HepG2 (cell line): ENCODE data around the gene GFAP. TPM values are rescaled to one million over a fixed set of nuclear protein-coding genes. Genes with fewer than 3 reads are reported as not detected.
A peak's percentile ranks its signal among the peaks of the same experiment; 100 is the strongest.

Experiments
- ELF1 ChIP-seq: sonication (generic); formaldehyde crosslinking; IDR thresholded peaks from 2 replicates; pipeline ENCODE4 v1.4.0; 2020; ENCODE audit warnings: missing genetic modification reagents
- HOXA3 ChIP-seq: sonication (generic); formaldehyde crosslinking; IDR thresholded peaks from 2 replicates; pipeline ENCODE4 v1.5.0; 2020; ENCODE audit warnings: missing genetic modification reagents
- ONECUT2 ChIP-seq: sonication (generic); formaldehyde crosslinking; IDR thresholded peaks from 2 replicates; pipeline ENCODE4 v1.4.0; 2020; ENCODE audit warnings: missing genetic modification reagents
- POLR2A ChIP-seq, 2 experiments: IDR thresholded peaks; 2 replicates each; pipeline ENCODE4 v1.6.1; 2011; ENCODE audit warnings: low read depth in 2 of 2, low read length in 2 of 2, mild to moderate bottlenecking in 1 of 2, moderate library complexity in 1 of 2; ENCODE audit not compliant: insufficient read depth in 1 of 2
- SETDB1 ChIP-seq: sonication (generic); formaldehyde crosslinking; IDR thresholded peaks from 2 replicates; pipeline ENCODE4 v1.5.1; 2020; ENCODE audit warnings: missing genetic modification reagents, mild to moderate bottlenecking, borderline replicate concordance
- SOX5 ChIP-seq: IDR thresholded peaks from 2 replicates; pipeline ENCODE4 v1.6.1; 2016; ENCODE audit warnings: borderline replicate concordance
- SRY ChIP-seq: sonication (generic); formaldehyde crosslinking; IDR thresholded peaks from 2 replicates; pipeline ENCODE4 v1.8.0; 2022; ENCODE audit warnings: mild to moderate bottlenecking, missing genetic modification reagents
- ZBTB21 ChIP-seq: sonication (generic); formaldehyde crosslinking; IDR thresholded peaks from 2 replicates; pipeline ENCODE4 v1.4.0; 2020; ENCODE audit warnings: missing genetic modification reagents
- ZKSCAN5 ChIP-seq: sonication (generic); formaldehyde crosslinking; IDR thresholded peaks from 2 replicates; pipeline ENCODE4 v1.5.1; 2020; ENCODE audit warnings: mild to moderate bottlenecking, missing genetic modification reagents
- ZMYM2 ChIP-seq: sonication (generic); formaldehyde crosslinking; IDR thresholded peaks from 2 replicates; pipeline ENCODE4 v1.8.0; 2022; ENCODE audit warnings: mild to moderate bottlenecking, missing genetic modification reagents
- ZNF451 ChIP-seq: sonication (generic); formaldehyde crosslinking; IDR thresholded peaks from 2 replicates; pipeline ENCODE4 v1.5.0; 2020; ENCODE audit warnings: mild to moderate bottlenecking, missing genetic modification reagents
- ZNF496 ChIP-seq: sonication (generic); formaldehyde crosslinking; IDR thresholded peaks from 2 replicates; pipeline ENCODE4 v1.8.1; 2023; ENCODE audit warnings: mild to moderate bottlenecking, moderate library complexity, missing genetic modification reagents; ENCODE audit not compliant: insufficient replicate concordance
- ZNF672 ChIP-seq: sonication (generic); formaldehyde crosslinking; IDR thresholded peaks from 2 replicates; pipeline ENCODE4 v1.8.1; 2022; ENCODE audit warnings: missing genetic modification reagents
- ZNF891 ChIP-seq: sonication (generic); formaldehyde crosslinking; IDR thresholded peaks from 2 replicates; pipeline ENCODE4 v1.5.0; 2020; ENCODE audit warnings: mild to moderate bottlenecking, missing genetic modification reagents
- polyA plus RNA-seq, 8 experiments: library from polyadenylated mRNA; depleted of rRNA in 3 of 8; stranded (reverse) in 7 of 8; unstranded in 1 of 8; fragments of >200 nt; fragmentation: Illumina TruSeq in 4 of 8; extraction: Trizol in 4 of 8; gene quantifications; 2 replicates each; pipeline versions ENCODE4 v1.2.1 to v1.2.3, GENCODE V29; 2011 to 2016; ENCODE audit warnings: low read depth in 4 of 8, missing spikeins in 1 of 8, mixed read lengths in 1 of 8; ENCODE audit not compliant: insufficient read depth in 1 of 8
- total RNA-seq, 5 experiments: library from RNA; depleted of rRNA; stranded (reverse); fragments of >200 nt; fragmentation: Illumina TruSeq; extraction: Trizol; gene quantifications; 2 replicates each; pipeline ENCODE4 v1.2.3, GENCODE V29; 2016; ENCODE audit warnings: low read depth in 1 of 5
- TF ChIP-seq, protein P1 (sequence below): sonication (generic); formaldehyde crosslinking; conservative IDR thresholded peaks from 2 replicates; pipeline ENCODE4 v1.8.0; 2022; ENCODE audit warnings: mild to moderate bottlenecking, moderate library complexity, missing genetic modification reagents
- TF ChIP-seq, protein P2 (sequence below): sonication (generic); formaldehyde crosslinking; IDR thresholded peaks from 2 replicates; pipeline ENCODE4; 2020; ENCODE audit warnings: missing genetic modification reagents, mild to moderate bottlenecking, borderline replicate concordance
- TF ChIP-seq, protein P3 (sequence below): sonication (generic); formaldehyde crosslinking; IDR thresholded peaks from 2 replicates; pipeline ENCODE4 v1.8.0; 2022; ENCODE audit warnings: missing genetic modification reagents, mild to moderate bottlenecking, inconsistent platforms, borderline replicate concordance
- TF ChIP-seq, protein P4 (sequence below): sonication (generic); formaldehyde crosslinking; IDR thresholded peaks from 2 replicates; pipeline ENCODE4 v1.5.0; 2020; ENCODE audit warnings: mild to moderate bottlenecking, missing genetic modification reagents
- TF ChIP-seq, protein P5 (sequence below): sonication (generic); formaldehyde crosslinking; IDR thresholded peaks from 2 replicates; pipeline ENCODE4 v1.8.0; 2022; ENCODE audit warnings: mild to moderate bottlenecking, missing genetic modification reagents; ENCODE audit not compliant: insufficient replicate concordance
- TF ChIP-seq, protein P6 (sequence below): sonication (generic); formaldehyde crosslinking; IDR thresholded peaks from 2 replicates; pipeline ENCODE4 v1.8.1; 2023; ENCODE audit warnings: mild to moderate bottlenecking, missing genetic modification reagents

The GFAP gene
- total and polyA plus RNA-seq, 2 of the 13 experiments (the other 11 are each of a cell fraction or from before 2014, with no cell fraction given), result 0.11 to 0.29 TPM

DNA sequence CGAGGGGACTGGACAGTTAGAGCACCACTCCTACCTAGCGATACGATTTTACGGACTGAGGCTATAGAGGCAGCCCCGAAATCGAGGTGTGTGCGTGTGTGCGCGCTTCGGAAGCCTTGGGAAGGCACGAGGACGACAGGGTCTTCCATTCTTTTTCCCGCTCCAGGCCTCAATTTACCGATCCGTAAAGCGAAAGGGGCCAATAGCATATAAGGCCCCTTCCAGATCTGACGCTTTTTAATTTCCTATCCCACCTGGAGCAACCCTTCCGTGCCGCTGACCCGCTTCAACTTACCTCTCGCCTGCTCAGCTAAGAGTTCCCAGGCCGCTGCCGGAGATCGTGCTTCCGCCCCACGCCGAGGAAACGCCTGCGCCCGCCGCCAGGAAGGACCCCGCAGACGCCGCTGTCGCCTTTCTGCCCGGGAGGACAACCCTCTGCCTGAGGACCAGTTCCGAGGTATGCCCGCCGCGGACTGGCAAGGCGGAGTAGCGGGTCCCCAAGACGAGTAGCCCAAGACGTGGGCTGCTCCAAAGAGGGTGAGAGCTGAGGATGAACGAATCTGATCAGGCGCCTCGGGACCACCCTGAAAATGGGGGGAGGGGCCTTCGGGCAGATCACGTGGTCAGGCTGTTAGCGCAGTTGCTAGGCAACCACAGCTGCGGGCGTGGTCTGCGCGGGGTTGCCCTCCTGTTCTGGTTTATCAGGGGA, 16.1 kb downstream of the GFAP start, which contains the start of gene EFTUD2 (continued):
- no peak for TF ChIP-seq ZKSCAN5 (CRISPR knock-in tag)
- TF ChIP-seq, protein P1, sequence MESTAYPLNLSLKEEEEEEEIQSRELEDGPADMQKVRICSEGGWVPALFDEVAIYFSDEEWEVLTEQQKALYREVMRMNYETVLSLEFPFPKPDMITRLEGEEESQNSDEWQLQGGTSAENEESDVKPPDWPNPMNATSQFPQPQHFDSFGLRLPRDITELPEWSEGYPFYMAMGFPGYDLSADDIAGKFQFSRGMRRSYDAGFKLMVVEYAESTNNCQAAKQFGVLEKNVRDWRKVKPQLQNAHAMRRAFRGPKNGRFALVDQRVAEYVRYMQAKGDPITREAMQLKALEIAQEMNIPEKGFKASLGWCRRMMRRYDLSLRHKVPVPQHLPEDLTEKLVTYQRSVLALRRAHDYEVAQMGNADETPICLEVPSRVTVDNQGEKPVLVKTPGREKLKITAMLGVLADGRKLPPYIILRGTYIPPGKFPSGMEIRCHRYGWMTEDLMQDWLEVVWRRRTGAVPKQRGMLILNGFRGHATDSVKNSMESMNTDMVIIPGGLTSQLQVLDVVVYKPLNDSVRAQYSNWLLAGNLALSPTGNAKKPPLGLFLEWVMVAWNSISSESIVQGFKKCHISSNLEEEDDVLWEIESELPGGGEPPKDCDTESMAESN, result peak; percentile 75; the same call in 1 of the 2 replicates
- TF ChIP-seq ELF1 (CRISPR knock-in tag), result peak; percentile 99
- TF ChIP-seq, protein P2, sequence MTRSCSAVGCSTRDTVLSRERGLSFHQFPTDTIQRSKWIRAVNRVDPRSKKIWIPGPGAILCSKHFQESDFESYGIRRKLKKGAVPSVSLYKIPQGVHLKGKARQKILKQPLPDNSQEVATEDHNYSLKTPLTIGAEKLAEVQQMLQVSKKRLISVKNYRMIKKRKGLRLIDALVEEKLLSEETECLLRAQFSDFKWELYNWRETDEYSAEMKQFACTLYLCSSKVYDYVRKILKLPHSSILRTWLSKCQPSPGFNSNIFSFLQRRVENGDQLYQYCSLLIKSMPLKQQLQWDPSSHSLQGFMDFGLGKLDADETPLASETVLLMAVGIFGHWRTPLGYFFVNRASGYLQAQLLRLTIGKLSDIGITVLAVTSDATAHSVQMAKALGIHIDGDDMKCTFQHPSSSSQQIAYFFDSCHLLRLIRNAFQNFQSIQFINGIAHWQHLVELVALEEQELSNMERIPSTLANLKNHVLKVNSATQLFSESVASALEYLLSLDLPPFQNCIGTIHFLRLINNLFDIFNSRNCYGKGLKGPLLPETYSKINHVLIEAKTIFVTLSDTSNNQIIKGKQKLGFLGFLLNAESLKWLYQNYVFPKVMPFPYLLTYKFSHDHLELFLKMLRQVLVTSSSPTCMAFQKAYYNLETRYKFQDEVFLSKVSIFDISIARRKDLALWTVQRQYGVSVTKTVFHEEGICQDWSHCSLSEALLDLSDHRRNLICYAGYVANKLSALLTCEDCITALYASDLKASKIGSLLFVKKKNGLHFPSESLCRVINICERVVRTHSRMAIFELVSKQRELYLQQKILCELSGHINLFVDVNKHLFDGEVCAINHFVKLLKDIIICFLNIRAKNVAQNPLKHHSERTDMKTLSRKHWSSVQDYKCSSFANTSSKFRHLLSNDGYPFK (CRISPR knock-in tag), result peak; percentile 98
- TF ChIP-seq POLR2A (IDR thresholded peaks at IDR 0.05; ENCODE audit: insufficient read depth in 1 of 2, low read depth in 2 of 2, low read length in 2 of 2), result peak; percentile 90 to 95
- TF ChIP-seq, protein P3, sequence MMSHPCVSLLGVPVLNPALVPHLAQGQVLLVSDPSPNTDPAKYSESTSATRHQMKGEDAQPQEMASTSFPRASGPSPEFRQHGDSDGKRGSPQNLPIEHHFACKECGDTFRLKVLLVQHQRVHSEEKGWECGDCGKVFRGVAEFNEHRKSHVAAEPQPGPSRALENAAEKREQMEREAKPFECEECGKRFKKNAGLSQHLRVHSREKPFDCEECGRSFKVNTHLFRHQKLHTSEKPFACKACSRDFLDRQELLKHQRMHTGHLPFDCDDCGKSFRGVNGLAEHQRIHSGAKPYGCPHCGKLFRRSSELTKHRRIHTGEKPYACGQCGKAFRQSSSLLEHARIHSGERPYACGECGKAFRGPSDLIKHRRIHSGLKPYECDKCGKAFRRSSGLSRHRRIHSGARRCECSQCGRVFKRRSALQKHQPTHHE (CRISPR knock-in tag), result peak; percentile 95
- no peak for TF ChIP-seq ZMYM2 (CRISPR knock-in tag)
- TF ChIP-seq, protein P4, sequence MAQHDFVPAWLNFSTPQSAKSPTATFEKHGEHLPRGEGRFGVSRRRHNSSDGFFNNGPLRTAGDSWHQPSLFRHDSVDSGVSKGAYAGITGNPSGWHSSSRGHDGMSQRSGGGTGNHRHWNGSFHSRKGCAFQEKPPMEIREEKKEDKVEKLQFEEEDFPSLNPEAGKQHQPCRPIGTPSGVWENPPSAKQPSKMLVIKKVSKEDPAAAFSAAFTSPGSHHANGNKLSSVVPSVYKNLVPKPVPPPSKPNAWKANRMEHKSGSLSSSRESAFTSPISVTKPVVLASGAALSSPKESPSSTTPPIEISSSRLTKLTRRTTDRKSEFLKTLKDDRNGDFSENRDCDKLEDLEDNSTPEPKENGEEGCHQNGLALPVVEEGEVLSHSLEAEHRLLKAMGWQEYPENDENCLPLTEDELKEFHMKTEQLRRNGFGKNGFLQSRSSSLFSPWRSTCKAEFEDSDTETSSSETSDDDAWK (CRISPR knock-in tag), result no peak
- TF ChIP-seq, protein P5, sequence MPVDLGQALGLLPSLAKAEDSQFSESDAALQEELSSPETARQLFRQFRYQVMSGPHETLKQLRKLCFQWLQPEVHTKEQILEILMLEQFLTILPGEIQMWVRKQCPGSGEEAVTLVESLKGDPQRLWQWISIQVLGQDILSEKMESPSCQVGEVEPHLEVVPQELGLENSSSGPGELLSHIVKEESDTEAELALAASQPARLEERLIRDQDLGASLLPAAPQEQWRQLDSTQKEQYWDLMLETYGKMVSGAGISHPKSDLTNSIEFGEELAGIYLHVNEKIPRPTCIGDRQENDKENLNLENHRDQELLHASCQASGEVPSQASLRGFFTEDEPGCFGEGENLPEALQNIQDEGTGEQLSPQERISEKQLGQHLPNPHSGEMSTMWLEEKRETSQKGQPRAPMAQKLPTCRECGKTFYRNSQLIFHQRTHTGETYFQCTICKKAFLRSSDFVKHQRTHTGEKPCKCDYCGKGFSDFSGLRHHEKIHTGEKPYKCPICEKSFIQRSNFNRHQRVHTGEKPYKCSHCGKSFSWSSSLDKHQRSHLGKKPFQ, result peak; percentile 41
- peak; percentile 99 for TF ChIP-seq HOXA3 (CRISPR knock-in tag)
- peak; percentile 45; the same call in 1 of the 2 replicates for TF ChIP-seq ZBTB21 (CRISPR knock-in tag)
- TF ChIP-seq SETDB1 (CRISPR knock-in tag), result no peak
- TF ChIP-seq SRY, result peak; percentile 96
- no peak for TF ChIP-seq ZNF672
- TF ChIP-seq ONECUT2 (CRISPR knock-in tag), result 0 out of 2 replicates have a peak, but pooled peaks have one; percentile 8
- TF ChIP-seq, protein P6, sequence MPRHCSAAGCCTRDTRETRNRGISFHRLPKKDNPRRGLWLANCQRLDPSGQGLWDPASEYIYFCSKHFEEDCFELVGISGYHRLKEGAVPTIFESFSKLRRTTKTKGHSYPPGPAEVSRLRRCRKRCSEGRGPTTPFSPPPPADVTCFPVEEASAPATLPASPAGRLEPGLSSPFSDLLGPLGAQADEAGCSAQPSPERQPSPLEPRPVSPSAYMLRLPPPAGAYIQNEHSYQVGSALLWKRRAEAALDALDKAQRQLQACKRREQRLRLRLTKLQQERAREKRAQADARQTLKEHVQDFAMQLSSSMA (CRISPR knock-in tag), result peak; percentile 84
- TF ChIP-seq SOX5 (CRISPR knock-in tag), result peak; percentile 81
- peak; percentile 89 for TF ChIP-seq ZNF891 (CRISPR knock-in tag)
- peak; percentile 96 for TF ChIP-seq ZNF451
- no peak for TF ChIP-seq ZNF496 (CRISPR knock-in tag)
